GM12878 (cell line): ENCODE results near the gene GCNT2. TPM values are rescaled to one million over a fixed set of nuclear protein-coding genes. Genes with fewer than 3 reads are reported as not detected.

Experiments
- CHD1 ChIP-seq: IDR thresholded peaks from 2 replicates; pipeline ENCODE4 v1.6.1; 2012; ENCODE audit warnings: low read depth, low read length, improper control_type of control experiment
- EED ChIP-seq: sonication (generic); IDR thresholded peaks from 2 replicates; pipeline ENCODE4 v1.6.1; 2016; ENCODE audit warnings: antibody characterized with exemption, low read depth
- ETV6 ChIP-seq, 2 experiments: fragments of 450-650 bp in 1 of 2; IDR thresholded peaks in 1 of 2; conservative IDR thresholded peaks in 1 of 2; 2 replicates each; pipeline ENCODE4 v1.6.1; 2014; ENCODE audit warnings: antibody characterized with exemption in 1 of 2, borderline replicate concordance in 1 of 2, low read depth in 1 of 2, mild to moderate bottlenecking in 1 of 2, moderate library complexity in 1 of 2
- GABPA ChIP-seq: IDR thresholded peaks from 2 replicates; pipeline ENCODE4 v1.6.1; 2014; ENCODE audit warnings: antibody characterized with exemption, low read depth, mild to moderate bottlenecking, inconsistent platforms
- GATAD2B ChIP-seq: fragments of 450-650 bp; conservative IDR thresholded peaks from 2 replicates; pipeline ENCODE4 v1.6.1; 2017; ENCODE audit warnings: low read depth, mild to moderate bottlenecking, moderate library complexity
- NFYB ChIP-seq: IDR thresholded peaks from 2 replicates; pipeline ENCODE4 v1.6.1; 2011; ENCODE audit warnings: low read depth, mild to moderate bottlenecking, low read length, improper control_type of control experiment, moderate library complexity; ENCODE audit not compliant: insufficient read depth
- POLR2AphosphoS5 ChIP-seq: IDR thresholded peaks from 2 replicates; pipeline ENCODE4 v1.6.1; 2011; ENCODE audit warnings: mild to moderate bottlenecking, low read length, inconsistent platforms
- RFX5 ChIP-seq: IDR thresholded peaks from 2 replicates; pipeline ENCODE4 v1.6.1; 2011; ENCODE audit warnings: low read depth, low read length, improper control_type of control experiment
- RUNX3 ChIP-seq: IDR thresholded peaks from 2 replicates; pipeline ENCODE4 v1.6.1; 2012; ENCODE audit warnings: low read length, inconsistent platforms
- TARDBP ChIP-seq: IDR thresholded peaks from 2 replicates; pipeline ENCODE4 v1.6.1; 2016; ENCODE audit warnings: borderline replicate concordance
- polyA plus RNA-seq, 11 experiments: library from polyadenylated mRNA; depleted of rRNA in 4 of 11; unstranded in 6 of 11; stranded (reverse) in 5 of 11; fragments of >200 nt; fragmentation: Nextera tagmentation in 4 of 11; fragmentation: Illumina TruSeq in 1 of 11; extraction: Ambion mirVana in 4 of 11; extraction: Trizol in 1 of 11; gene quantifications; 1 replicate in 1 of 11; 2 replicates in 10 of 11; pipeline versions ENCODE4 v1.2.1 to v1.2.3, GENCODE V29; 2011 to 2016; ENCODE audit warnings: inconsistent platforms in 2 of 11, missing spikeins in 2 of 11, low read depth in 1 of 11
- total RNA-seq, 4 experiments: library from RNA; depleted of rRNA in 3 of 4; stranded (reverse); fragments of >200 nt in 3 of 4; fragmentation: Illumina TruSeq in 1 of 4; extraction: Trizol in 1 of 4; gene quantifications; 2 replicates each; pipeline versions ENCODE4 v1.2.1 to v1.2.3, GENCODE V29; 2013 to 2021
- TF ChIP-seq, protein P1 (sequence below): IDR thresholded peaks from 2 replicates; pipeline ENCODE4 v1.6.1; 2012; ENCODE audit warnings: low read depth, low read length, improper control_type of control experiment
- TF ChIP-seq, protein P2 (sequence below): IDR thresholded peaks from 2 replicates; pipeline ENCODE4 v1.6.1; 2012; ENCODE audit warnings: improper control_type of control experiment, low read depth, low read length; ENCODE audit not compliant: insufficient replicate concordance
- TF ChIP-seq, protein P3 (sequence below): IDR thresholded peaks from 2 replicates; pipeline ENCODE4 v1.6.1; 2012; ENCODE audit warnings: mild to moderate bottlenecking, low read depth, low read length

Gene GCNT2
- total and polyA plus RNA-seq, 10 of the 15 experiments (the other 5 are each of a cell fraction or from before 2014, with no cell fraction given) = 5.0 to 21.6 (median 11.9) TPM

DNA sequence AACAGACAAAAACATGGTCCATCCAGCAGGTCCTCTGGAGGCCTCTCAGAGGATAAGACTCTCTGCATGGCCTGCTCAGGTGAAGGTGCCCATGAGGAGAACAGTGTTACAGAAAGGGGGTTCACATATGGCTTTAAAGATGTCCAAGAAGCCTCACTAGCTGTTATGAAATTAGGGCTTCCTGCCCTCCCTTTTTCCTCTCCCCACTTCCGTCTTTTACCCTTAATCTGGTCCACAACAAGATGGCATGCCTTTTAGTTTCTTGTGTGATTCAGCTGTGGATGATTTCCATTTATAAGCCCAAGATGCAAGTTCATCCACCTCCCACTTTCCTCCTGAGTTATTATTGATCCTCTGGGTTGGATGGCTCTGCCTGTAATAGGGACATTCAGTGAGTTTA, 14.0 kb downstream of the GCNT2 start (continued):
- TF ChIP-seq, protein P1, sequence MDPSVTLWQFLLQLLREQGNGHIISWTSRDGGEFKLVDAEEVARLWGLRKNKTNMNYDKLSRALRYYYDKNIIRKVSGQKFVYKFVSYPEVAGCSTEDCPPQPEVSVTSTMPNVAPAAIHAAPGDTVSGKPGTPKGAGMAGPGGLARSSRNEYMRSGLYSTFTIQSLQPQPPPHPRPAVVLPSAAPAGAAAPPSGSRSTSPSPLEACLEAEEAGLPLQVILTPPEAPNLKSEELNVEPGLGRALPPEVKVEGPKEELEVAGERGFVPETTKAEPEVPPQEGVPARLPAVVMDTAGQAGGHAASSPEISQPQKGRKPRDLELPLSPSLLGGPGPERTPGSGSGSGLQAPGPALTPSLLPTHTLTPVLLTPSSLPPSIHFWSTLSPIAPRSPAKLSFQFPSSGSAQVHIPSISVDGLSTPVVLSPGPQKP = no peak
- TF ChIP-seq GABPA (peak; percentile 36; the same call in 1 of the 2 replicates), TARDBP (no peak), ETV6 (conservative IDR thresholded peaks at IDR 0.05 in 1 of 2, IDR thresholded peaks at IDR 0.05 in 1 of 2; ENCODE audit: borderline replicate concordance in 1 of 2, low read depth in 1 of 2) (peak in 1 of 2 experiments; percentile 62; a peak in 2 of 4 replicates), POLR2AphosphoS5 (no peak), CHD1 (no peak), GATAD2B (no peak), NFYB (no peak), EED (peak; percentile 45; the same call in 1 of the 2 replicates), RFX5 (no peak), RUNX3 (peak; percentile 19; the same call in 1 of the 2 replicates)
- TF ChIP-seq, protein P2, sequence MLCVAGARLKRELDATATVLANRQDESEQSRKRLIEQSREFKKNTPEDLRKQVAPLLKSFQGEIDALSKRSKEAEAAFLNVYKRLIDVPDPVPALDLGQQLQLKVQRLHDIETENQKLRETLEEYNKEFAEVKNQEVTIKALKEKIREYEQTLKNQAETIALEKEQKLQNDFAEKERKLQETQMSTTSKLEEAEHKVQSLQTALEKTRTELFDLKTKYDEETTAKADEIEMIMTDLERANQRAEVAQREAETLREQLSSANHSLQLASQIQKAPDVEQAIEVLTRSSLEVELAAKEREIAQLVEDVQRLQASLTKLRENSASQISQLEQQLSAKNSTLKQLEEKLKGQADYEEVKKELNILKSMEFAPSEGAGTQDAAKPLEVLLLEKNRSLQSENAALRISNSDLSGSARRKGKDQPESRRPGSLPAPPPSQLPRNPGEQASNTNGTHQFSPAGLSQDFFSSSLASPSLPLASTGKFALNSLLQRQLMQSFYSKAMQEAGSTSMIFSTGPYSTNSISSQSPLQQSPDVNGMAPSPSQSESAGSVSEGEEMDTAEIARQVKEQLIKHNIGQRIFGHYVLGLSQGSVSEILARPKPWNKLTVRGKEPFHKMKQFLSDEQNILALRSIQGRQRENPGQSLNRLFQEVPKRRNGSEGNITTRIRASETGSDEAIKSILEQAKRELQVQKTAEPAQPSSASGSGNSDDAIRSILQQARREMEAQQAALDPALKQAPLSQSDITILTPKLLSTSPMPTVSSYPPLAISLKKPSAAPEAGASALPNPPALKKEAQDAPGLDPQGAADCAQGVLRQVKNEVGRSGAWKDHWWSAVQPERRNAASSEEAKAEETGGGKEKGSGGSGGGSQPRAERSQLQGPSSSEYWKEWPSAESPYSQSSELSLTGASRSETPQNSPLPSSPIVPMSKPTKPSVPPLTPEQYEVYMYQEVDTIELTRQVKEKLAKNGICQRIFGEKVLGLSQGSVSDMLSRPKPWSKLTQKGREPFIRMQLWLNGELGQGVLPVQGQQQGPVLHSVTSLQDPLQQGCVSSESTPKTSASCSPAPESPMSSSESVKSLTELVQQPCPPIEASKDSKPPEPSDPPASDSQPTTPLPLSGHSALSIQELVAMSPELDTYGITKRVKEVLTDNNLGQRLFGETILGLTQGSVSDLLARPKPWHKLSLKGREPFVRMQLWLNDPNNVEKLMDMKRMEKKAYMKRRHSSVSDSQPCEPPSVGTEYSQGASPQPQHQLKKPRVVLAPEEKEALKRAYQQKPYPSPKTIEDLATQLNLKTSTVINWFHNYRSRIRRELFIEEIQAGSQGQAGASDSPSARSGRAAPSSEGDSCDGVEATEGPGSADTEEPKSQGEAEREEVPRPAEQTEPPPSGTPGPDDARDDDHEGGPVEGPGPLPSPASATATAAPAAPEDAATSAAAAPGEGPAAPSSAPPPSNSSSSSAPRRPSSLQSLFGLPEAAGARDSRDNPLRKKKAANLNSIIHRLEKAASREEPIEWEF = no peak
- TF ChIP-seq, protein P3, sequence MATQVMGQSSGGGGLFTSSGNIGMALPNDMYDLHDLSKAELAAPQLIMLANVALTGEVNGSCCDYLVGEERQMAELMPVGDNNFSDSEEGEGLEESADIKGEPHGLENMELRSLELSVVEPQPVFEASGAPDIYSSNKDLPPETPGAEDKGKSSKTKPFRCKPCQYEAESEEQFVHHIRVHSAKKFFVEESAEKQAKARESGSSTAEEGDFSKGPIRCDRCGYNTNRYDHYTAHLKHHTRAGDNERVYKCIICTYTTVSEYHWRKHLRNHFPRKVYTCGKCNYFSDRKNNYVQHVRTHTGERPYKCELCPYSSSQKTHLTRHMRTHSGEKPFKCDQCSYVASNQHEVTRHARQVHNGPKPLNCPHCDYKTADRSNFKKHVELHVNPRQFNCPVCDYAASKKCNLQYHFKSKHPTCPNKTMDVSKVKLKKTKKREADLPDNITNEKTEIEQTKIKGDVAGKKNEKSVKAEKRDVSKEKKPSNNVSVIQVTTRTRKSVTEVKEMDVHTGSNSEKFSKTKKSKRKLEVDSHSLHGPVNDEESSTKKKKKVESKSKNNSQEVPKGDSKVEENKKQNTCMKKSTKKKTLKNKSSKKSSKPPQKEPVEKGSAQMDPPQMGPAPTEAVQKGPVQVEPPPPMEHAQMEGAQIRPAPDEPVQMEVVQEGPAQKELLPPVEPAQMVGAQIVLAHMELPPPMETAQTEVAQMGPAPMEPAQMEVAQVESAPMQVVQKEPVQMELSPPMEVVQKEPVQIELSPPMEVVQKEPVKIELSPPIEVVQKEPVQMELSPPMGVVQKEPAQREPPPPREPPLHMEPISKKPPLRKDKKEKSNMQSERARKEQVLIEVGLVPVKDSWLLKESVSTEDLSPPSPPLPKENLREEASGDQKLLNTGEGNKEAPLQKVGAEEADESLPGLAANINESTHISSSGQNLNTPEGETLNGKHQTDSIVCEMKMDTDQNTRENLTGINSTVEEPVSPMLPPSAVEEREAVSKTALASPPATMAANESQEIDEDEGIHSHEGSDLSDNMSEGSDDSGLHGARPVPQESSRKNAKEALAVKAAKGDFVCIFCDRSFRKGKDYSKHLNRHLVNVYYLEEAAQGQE = no peak
